NCI-H460 (cell line): ENCODE measurements around the gene BIRC2. TPM values are rescaled to one million over a fixed set of nuclear protein-coding genes. Genes with fewer than 3 reads are reported as not detected.
"Not testable (repeated sequence)": the region's sequence is repeated elsewhere in the genome, so short reads cannot be mapped to it uniquely, and the experiment has no call there.

Experiments
- DNase-seq: peaks from one replicate; pipeline ENCODE4 v3.0.0-alpha.2; 2016; ENCODE audit warnings: low read depth; ENCODE audit errors: extremely low read depth
- polyA plus RNA-seq: library from polyadenylated mRNA; depleted of rRNA; stranded (reverse); fragments of >200 nt; gene quantifications from 2 replicates; pipeline ENCODE4 v1.2.3, GENCODE V29; 2014; cell fraction: nucleus; rRNA removed
- total RNA-seq: library from RNA; depleted of rRNA; stranded (reverse); fragments of >200 nt; shearing (Covaris generic); gene quantifications from 2 replicates; pipeline ENCODE4 v1.2.3, GENCODE V29; 2014; rRNA removed

Gene BIRC2
- 51.9 and 54.7 TPM in 2 replicates for total RNA-seq
- polyA plus RNA-seq: 43.2 and 62.6 TPM in 2 replicates

DNA sequence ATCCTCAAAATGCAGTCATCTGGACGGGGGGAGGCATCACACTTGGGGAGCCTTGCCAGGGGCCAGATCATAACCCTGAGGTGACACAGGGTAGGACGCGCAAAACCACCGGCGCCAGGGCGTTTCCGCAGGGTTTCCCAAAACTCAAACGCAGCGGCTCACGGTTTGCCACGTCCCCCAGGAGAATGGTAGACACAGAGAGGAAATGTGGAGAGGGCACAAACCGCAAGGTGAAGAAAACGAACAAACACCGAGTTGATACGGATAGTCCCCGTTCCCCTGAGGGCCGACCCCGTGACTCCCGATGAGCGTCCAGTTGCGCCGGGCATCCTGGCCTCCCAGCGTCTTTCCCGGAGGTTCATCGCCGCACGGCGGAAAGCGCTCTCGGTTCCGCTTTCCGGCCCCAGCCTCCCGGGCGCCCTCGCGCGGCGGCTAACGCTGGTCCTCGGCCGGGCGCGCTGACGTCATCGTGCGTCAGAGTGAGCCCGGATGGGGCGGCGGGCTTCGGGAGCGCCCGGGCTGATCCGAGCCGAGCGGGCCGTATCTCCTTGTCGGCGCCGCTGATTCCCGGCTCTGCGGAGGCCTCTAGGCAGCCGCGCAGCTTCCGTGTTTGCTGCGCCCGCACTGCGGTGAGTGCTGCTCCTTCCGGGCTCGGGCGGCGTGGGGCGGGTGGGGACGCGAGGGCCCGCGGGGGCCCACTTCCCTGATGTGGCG is at the start of gene BIRC2:
BIRC2 (plus strand) TSS at position 467 of the 714 bp plus-strand sequence. CDS start 2,641 bp downstream, outside the sequence.
- peak; percentile 85 for DNase-seq

DNA sequence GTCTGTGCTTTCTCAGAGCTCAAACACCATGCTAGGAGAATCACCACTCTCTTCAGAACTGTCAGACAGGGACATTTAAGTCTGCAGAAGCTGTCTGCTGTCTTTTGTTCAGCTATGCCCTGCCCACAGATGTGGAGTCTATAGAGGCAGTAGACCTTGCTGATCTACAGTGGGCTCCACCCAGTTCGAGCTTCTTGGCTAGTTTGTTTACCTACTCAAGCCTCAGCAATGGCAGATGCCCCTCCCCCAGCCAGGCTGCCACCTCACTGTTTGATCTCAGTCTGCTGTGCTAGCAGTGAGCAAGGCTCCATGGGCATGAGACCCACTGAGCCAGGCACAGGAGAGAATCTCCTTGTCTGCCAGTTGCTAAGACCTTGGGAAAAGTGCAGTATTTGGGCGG is 46.2 kb upstream of the BIRC2 start:
- DNase-seq: not testable (repeated sequence)

DNA sequence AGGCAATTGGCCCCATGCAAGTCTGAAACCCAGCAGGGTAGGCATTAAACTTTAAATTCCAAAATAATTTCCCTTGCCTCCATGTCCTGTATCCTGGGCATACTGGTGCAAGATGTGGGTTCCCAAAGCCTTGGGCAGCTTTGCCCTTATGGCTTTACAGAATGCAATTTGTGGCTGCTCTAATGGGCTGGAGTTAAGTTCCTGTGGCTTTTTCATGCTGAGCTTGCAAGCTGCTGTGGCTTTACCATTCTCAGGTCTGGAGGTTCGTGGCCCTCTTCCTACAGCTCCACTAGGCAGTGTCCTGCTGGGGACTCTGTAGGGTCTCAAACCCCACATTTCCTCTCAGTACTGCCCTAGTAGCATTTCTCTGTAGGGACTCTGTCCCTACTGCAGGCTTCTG is 44.8 kb upstream of the BIRC2 start:
- no peak for DNase-seq

DNA sequence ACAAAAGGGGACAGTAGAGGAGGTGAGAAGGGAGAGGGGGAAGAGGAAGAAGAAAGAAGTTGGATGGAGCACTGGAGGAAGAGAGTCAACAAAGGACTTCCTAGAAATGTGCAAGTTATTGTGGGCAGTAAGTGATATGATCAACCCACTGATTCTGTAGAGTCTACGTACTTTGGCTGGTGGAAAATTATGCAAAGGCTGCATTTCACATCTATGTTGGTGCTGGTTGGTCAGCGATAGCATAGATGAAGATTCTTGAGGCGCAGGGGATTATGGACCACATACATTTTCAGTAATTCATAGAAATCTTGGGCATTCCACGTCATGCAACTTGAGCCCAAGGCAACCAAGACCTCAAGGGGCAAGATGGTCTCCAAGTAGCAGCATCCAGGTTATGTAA is 42.3 kb upstream of the BIRC2 start:
- DNase-seq: no peak

DNA sequence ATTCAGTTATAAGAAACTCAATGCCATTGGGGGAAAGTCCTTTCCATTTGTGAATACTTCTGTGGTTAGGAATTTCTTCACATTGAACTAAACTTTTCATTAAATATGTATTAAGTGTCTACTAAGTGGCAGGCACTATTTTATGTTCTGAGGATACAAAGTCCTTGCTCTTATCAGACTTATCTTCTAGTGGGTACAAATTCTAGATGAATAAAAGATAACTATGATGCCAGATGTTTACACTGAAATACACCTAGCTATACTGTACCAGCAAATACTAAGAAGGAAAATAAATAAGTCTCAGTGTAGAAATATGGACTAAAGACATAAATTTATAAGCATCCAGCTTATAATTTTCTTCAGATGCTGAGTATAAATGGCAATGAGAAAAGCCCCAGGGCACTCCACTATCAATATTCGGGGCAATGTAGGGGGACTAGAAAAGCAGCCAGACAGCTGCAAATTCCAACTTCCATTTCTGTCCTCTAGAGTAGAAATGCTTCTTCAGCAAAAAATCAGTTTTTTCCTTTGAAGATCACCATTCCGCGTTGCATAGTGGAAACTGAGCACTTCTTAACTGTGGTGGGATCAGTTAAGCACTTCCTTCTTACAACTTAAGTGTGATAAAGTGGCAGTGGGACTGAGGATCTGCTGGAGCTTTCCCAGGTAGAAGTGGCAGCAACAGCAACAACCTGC is 41.5 kb upstream of the BIRC2 start:
- no peak for DNase-seq

DNA sequence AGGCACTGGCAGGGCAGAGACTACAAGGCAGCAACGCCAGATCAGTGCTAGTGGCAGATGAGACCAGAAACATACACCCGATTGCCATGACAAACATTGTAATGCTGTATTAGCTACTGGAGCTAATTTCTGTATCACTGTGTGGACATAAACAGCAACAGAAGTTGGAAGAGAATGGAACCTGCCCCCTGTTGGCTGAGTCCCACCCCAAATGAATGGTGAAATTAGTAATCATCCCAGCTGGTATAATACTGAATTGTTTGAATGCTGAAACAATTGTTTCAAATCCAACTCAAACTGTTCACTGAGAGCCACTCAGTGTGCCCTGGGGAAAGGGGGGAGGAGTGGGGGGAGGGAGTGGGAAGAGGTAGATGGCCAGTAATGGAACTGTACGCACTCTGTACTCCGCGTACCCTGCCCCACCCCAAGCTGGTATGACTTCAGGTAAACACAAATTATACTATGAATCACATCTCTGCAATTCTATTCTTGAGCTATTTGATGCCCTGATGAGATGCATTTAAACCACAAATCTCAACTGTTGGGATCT is 40.9 kb upstream of the BIRC2 start:
- no peak for DNase-seq

DNA sequence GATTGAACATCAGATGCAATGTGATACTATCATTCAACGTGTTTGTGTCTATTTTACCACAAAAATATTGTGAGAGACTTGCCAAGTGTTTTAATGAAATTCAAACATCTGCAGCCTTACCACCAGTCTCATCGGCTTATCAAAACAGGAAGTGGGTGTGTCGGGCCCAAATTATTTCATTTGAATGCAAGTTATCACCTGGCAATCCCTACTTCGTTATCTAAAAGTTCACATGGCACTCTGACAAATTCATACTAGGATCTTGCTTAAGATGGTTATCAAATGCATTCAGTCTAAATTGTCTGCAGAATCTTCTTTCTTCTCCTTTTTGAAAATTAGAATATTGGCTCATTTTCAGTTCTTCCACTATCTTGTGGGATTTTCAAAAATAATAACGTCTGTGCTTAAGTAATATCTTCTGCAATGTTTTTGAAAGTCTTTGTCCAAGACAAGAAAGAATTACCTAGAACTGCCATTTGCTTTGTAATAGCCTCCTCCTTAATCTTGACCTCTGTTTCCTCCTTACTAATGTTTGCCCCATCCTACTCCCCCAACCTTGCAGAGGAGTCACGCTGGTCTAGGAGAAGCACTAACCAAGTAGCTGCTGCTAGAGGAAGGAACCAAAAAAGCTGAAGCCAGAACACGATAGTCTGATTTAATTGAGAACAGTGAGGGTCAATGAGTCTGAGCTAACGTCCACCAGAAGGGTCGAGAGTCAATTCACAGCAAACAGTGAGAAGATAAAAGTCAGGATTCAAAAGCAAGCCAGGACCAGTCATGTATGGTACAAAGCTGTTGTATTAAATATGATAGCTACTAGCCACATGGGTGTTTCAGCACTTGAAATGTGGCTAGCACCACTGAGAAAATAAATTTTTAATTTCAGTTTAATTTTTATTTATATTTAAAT is 39.9 kb upstream of the BIRC2 start:
- no peak for DNase-seq

DNA sequence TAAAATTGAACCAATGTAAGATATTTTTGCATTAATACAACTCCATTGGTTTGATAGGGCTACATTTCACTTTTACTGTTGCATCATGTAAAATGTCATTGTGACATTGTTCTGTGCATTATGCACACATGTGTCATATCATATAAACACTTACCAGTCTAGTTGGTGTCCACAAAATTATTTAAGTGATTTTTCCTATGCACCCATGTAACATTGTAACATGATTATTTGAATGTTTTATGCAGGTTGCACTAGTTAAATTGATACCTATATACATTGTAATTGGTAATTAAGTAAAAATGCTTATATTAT is 39.3 kb upstream of the BIRC2 start:
- DNase-seq: no peak

DNA sequence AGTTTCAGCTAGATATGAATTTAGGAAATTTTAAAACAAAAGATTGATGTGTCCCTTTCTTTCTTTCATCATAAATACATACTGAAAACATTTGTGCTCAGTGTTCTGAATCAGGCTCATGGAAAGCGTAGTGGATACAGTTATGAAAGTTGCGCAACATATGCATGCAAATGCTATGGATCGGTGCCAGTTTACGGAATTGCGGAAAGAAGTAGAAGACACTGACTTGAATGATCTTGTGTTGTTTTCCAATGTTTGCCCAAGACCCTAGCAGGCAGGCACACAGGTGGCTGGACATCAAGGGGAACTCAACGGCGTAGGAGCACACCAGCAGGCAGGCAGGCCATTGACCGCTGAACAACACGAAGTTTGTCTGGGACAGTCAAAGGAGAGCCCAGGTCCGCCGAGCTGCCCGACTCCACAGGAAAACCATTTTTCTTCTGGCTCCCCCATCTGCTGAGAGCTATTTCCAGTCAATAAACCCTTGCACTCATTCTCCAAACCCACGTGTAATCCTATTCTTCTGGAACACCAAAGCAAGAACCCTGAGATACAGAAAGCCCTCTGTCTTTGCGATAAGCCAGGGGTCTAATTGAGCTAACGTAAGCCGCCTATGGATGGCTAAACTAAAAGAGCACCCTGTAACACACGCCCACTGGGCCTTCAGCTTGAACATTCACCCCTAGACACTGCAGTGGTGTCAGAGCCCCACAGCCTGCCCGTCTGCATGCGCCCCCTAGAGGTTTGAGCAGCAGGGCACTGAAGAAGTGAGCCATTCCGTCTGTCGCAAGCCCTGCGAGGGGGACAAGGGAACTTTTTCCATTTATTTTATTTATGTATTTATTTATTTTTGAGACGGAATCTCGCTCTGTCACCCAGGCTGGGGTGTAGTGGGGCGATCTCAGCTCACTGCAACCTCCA is 37.1 kb upstream of the BIRC2 start:
- DNase-seq: no peak

DNA sequence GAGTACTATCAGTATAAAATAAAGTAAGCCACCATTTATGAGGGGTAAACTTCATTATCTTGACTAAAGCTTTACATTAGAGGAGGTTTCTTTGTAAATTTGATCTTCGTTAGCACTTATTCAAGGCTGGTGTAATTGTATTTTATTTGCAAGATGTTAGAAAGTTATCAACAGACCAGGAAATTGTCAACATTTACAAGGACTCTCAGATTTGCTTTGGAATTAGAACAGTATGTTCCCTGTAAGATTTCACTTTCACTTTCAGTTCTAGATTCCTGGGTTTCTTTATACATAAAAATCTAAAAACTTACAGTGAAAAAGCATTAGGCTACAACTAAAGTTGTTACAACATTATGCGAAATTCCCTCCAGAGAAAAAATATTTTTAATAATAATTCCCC is 34.3 kb upstream of the BIRC2 start:
- DNase-seq: no peak

DNA sequence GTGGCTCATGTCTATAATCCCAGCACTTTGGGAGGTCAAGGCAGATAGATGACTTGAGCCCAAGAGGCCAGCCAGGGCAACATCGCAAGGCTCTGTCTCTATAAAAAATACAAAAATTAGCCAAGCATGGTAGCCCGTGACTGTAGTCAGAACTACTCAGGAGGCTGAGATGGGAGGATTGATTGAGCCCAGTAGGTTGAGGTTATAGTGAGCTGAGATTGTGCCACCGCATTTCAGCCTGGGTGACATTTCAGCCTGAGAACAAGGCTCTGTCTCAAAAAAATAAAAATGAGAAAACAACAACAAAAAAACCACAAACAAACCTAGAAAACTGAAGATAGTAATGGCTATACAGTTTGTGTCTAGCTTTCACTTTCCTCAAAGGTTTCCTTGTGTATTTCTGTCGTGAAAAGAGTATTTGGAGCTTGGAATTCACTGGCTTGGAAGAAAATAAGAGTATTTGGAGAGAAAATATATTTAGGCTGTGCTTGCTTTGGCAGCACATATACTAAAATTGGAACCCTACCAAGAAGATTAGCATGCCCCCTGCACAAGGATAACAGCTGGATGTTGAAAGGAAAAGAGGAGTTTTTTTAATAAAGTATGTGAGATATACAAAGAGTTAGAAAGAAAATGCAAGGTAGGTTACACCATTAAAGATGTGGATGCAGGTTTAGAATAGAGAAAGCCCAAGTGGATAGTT is 33.6 kb upstream of the BIRC2 start:
- DNase-seq: no peak

DNA sequence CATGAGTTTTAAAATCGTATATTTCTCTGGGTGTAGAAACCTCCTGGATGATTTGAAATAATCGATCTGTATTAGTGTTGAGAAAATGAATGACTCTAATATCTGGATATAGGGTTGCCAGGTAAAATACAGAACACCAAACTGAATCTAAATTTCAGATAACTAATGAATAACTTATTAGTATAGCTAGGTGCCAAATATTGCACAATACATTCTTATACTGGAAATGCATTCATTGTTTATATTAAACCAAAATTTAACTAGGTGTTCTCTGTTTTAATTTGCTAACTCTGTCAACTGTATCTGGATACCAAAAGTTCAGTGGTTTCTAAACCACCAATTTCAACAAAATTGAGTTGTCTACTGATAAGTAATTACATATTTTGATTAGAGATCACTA is 32.2 kb upstream of the BIRC2 start:
- no peak for DNase-seq

DNA sequence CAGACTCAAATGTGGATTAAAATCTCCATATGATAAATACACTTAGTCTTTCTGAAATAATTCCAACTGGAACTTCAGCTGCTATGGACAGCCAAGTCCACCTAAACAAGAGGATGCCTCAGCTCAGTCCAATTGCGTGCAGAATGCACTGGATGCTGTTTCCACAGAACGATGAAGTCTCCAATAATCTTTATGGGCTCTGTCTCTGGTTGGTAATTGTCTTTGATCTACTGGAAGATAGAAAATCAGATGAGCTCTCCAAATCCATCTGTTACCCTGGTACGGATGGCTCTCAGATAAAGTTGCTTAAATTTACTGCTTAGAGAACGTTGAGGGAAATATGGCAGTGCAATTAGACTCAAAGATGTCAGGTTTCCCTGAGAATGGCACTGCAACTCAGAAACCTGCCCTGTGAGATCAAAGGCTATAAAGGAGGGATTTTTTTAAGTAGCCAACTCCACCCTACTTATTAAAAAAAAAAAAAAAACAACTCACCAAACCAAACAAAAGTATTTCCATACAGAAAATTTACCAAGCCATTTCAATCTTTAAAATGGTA is 30.6 kb upstream of the BIRC2 start:
- DNase-seq: no peak

DNA sequence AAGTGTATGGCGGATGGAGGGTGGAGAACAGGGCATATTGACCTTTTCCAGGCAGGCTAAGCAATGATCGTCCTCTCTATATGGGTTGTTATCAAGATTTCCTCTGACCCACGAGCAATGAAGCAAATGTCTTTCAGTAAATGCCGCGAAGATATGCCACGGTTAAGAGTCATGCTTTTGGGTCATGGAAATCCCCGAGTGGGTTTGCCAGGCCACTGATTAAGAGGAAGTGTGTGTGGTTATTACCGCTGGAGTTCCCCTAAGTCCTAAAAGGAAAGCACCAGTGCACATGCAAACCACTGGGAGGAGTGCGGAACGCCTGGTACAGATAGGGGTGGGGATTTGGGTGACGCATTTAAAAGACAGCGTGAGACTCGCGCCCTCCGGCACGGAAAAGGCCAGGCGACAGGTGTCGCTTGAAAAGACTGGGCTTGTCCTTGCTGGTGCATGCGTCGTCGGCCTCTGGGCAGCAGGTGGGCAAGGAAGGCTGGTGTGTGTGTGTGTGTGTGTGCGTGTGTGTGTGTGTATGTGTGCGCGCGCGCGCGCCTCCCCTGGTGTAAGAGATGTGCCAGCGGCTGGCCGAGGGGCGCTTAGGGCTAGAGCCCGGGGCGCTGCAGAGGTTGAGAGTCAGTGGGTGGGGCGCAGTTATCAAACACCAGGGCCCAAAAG is 29.8 kb upstream of the BIRC2 start, which contains the start of gene BIRC3:
BIRC3 (plus strand) TSS at position 386 of the 669 bp plus-strand sequence. CDS start 7,026 bp downstream, outside the sequence.
- peak; percentile 59 for DNase-seq

DNA sequence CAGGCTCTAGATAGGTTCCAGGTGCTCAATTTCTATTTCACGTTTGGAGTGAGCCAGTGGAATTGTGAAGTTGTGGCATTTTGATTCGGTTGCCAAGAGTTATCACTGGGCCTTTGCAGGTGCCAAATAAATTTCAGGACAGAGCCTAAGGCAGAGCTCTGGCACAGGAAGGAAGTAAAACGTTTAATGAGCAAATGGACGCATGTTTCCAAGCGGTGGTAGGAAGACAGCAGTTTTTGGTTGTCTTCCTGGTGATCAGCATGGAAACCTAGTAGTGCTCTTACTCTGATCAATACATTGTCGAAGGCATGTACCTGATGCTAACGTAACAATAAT is 29.3 kb upstream of the BIRC2 start:
- DNase-seq: no peak

DNA sequence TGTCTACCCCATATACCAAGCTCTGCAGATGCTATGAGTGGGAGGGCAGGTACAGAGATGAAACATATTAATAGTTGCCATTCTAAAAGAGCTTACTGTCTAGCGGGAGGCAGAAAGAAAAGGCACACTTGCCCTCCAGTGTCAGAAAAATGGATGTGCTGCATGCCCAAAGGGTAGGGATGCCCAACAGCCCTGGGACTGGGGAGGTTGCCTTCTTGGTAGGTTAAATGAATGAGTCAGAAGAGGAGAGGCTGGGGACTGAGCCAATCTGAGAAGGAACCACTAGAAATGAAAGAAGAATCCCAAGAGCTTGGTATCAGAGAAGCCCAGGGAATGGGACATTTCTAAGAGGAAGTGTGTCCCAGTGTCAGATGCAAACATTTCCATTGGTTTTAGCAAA is 28.5 kb upstream of the BIRC2 start:
- no peak for DNase-seq

DNA sequence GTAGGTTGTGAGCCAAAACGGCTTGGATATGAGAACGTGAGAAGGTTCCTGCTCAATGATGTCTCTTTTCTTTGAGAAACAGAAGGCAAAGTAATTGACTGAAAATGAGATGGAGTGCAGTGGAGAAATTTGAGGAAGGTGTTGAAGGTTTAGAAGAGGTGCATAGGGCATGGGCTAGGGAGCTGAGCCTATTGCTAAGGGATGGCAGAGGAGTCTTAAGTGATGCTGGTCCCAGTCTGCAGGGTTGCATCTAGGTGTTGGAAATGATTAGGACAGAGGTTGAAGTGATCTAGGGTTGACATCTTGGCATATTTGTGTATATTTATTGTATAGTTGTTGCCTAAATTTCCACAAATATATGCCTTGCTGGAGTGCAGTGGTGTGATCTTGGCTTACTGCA is 27.5 kb upstream of the BIRC2 start:
- no peak for DNase-seq

DNA sequence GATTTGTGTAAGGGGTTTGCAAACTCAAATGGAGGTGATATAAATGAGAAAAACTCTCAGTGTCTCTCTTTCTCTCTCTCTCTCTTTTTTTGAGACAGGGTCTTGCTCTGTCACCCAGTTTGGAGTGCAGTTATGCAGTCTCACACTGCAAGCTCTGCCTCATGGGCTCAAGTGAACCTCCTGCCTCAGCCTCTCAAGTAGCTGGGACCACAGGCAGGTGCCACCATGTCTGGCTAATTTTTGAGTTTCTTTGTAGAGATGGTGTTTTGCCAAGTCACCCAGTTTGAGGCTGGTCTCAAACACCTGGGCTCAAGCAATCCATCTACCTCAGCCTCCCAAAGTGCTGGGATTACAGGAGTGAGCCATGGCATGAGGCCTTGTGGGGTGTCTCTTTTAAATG is 26.8 kb upstream of the BIRC2 start:
- no peak for DNase-seq

DNA sequence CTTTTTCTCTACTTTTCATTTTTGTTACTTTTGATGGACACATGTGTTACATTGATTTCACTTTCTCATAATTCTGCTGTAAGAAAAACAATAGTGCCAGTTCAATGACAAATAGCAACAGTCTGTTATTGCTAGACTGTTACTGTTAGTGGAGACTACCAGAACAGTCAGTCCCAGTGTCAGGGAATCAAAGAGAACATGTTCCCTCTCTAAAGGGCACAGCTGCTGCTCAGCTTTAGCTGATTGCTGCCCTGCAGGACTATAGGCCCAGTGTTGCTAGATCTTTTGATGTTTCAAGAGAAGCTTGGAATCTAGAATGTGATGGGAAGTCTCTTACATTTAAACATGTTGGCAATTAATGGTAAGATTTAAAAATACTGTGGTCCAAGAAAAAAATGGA is 26.3 kb upstream of the BIRC2 start:
- DNase-seq: no peak
